ENCODE results near the gene ARAP1.

ARAP1 gene

GRCh38 chr11:72754149-72754543 is 1.9 kb upstream of the ARAP1 start:
- no peak for DNase-seq (ENCODE audit: low read depth)
- no peak for TF ChIP-seq CTCF (IDR thresholded peaks at IDR 0.05; ENCODE audit: control insufficient read depth, extremely low read depth, insufficient read depth)
- H3K4me3 ChIP-seq (ENCODE audit: low read depth, low read length) = no peak overlapping the region

GRCh38 chr11:72753341-72754148 is 1.3 kb upstream of the ARAP1 start:
- no peak for TF ChIP-seq CTCF (IDR thresholded peaks at IDR 0.05; ENCODE audit: control insufficient read depth, extremely low read depth, insufficient read depth)
- no peak overlapping the region for H3K4me3 ChIP-seq (ENCODE audit: low read depth, low read length)
- DNase-seq (ENCODE audit: low read depth) = no peak

- DNase-seq (ENCODE audit: low read depth) = no peak
- peak overlapping the region; percentile 77 for H3K4me3 ChIP-seq (ENCODE audit: low read depth, low read length)
- TF ChIP-seq CTCF (IDR thresholded peaks at IDR 0.05; ENCODE audit: control insufficient read depth, extremely low read depth, insufficient read depth) = no peak
Measured at GRCh38 chr11:72751116-72752087, 806 bp downstream of the ARAP1 start.

- no peak for TF ChIP-seq CTCF (IDR thresholded peaks at IDR 0.05; ENCODE audit: control insufficient read depth, extremely low read depth, insufficient read depth)
- no peak for DNase-seq (ENCODE audit: low read depth)
- no peak overlapping the region for H3K4me3 ChIP-seq (ENCODE audit: low read depth, low read length)
Measured at GRCh38 chr11:72750556-72751115, 1.6 kb downstream of the ARAP1 start.

GRCh38 chr11:72750086-72750485 is 2.1 kb downstream of the ARAP1 start:
- H3K4me3 ChIP-seq (ENCODE audit: low read depth, low read length) = no peak overlapping the region
- no peak for DNase-seq (ENCODE audit: low read depth)

More at GRCh38 chr11:72750086-72750485, 2.1 kb downstream of the ARAP1 start:
- no peak for TF ChIP-seq CTCF (IDR thresholded peaks at IDR 0.05; ENCODE audit: control insufficient read depth, extremely low read depth, insufficient read depth)
